GM13977 (cell line): ENCODE data around the gene CD99L2.

Experiments used
- DNase-seq: peaks from one replicate; pipeline ENCODE4 v3.0.0; 2012; ENCODE audit warnings: low spot score
- CTCF ChIP-seq: IDR thresholded peaks from 2 replicates; pipeline ENCODE4 v1.5.1; 2012; ENCODE audit warnings: mild to moderate bottlenecking, control low read depth; ENCODE audit not compliant: insufficient read depth; ENCODE audit errors: extremely low read depth, missing control alignments
- in situ Hi-C: fragments of 300-500 bp; cut with MboI; formaldehyde crosslinking; loops from one replicate; pipeline ENCODE4 v1.12.0; 2022; ENCODE audit warnings: low sequenced_read_pairs, low pct_unique_long_range_greater_than_20kb, mixed read lengths, inconsistent platforms; ENCODE audit not compliant: unreplicated experiment

Gene CD99L2

GRCh38 chrX:150902434-150903109, 4.1 kb upstream of the CD99L2 start:
- no peak for DNase-seq
- in situ Hi-C loops, result no loop called here
- TF ChIP-seq CTCF, result no peak

GRCh38 chrX:150899191-150899757, 806 bp upstream of the CD99L2 start:
- in situ Hi-C loops, result no loop called here
- TF ChIP-seq CTCF, result no peak
- peak; percentile 31 for DNase-seq

- peak; percentile 16 for DNase-seq
- in situ Hi-C loops, result no loop called here
- no peak for TF ChIP-seq CTCF
These were observed 797 bp downstream of the CD99L2 start for GRCh38 chrX:150897421-150898320.

- no peak for DNase-seq
- no peak for TF ChIP-seq CTCF
- in situ Hi-C loops, result no loop called here
These were observed 1.8 kb downstream of the CD99L2 start for GRCh38 chrX:150896632-150897031.

- DNase-seq, result no peak
- in situ Hi-C loops, result no loop called here
- no peak for TF ChIP-seq CTCF
These were observed 4.5 kb downstream of the CD99L2 start for GRCh38 chrX:150893936-150894335.

GRCh38 chrX:150889131-150889530, 9.3 kb downstream of the CD99L2 start:
- TF ChIP-seq CTCF, result no peak
- in situ Hi-C loops, result no loop called here

More at GRCh38 chrX:150889131-150889530, 9.3 kb downstream of the CD99L2 start:
- DNase-seq, result no peak
